ENCODE data around the gene GAREM1.

- TF ChIP-seq CTCF (IDR thresholded peaks at IDR 0.05; ENCODE audit: low read length) (no peak), EZH2 (IDR thresholded peaks at IDR 0.05; ENCODE audit: borderline replicate concordance, low read length) (no peak)
Measured at GRCh38 chr18:32446780-32447179, 23.9 kb downstream of the GAREM1 start.
